H54 (cell line): ENCODE measurements around the gene SETDB2.

Experiments
- DNase-seq: peaks from one replicate; pipeline ENCODE4 v3.0.0; 2011; ENCODE audit warnings: low spot score, mixed read lengths; ENCODE audit not compliant: insufficient read length
- FAIRE-seq: peaks from 3 replicates; lab custom pipeline; 2011; peaks lifted over from hg19 to GRCh38; lab: Jason Lieb, UNC
- POLR2A ChIP-seq: IDR thresholded peaks from 2 replicates; pipeline ENCODE4 v1.6.1; 2011; ENCODE audit warnings: low read depth, mild to moderate bottlenecking, low read length

SETDB2 gene

GRCh38 chr13:49411353-49411752 lies 32.7 kb upstream of the SETDB2 start:
- FAIRE-seq (no peak), DNase-seq (no peak)
- no peak for TF ChIP-seq POLR2A

GRCh38 chr13:49412749-49413148 lies 31.3 kb upstream of the SETDB2 start:
- FAIRE-seq (no peak), DNase-seq (no peak)
- no peak for TF ChIP-seq POLR2A

GRCh38 chr13:49417161-49417560 lies 26.9 kb upstream of the SETDB2 start:
- TF ChIP-seq POLR2A: no peak
- DNase-seq (no peak), FAIRE-seq (no peak)

GRCh38 chr13:49418206-49418605 lies 25.9 kb upstream of the SETDB2 start:
- FAIRE-seq: no peak
- no peak for DNase-seq
- TF ChIP-seq POLR2A: no peak

- no peak for FAIRE-seq
- DNase-seq: no peak
- no peak for TF ChIP-seq POLR2A
Measured at GRCh38 chr13:49419276-49419675, 24.8 kb upstream of the SETDB2 start.

DNA sequence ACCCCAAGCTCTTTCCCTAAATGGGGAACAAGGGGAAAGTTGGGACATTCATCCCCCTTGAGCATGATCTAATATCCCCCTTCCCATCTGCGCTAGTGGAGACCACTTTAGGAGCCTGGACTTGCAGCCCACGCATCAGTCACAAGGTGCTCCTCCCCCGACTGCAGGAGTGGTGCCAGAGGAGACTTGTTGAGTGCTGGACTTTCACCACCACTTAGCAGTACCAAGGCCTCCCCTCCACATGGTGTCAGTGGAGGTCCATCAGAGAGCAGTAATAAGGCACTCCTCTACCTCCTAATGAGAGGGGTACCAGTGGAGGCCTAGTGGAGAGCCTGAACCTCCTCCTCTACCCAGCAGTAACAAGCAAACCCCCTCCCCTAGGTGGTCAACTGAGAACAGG lies 22.7 kb upstream of the SETDB2 start:
- DNase-seq (no peak), FAIRE-seq (no peak)
- no peak for TF ChIP-seq POLR2A

- FAIRE-seq: no peak
- TF ChIP-seq POLR2A: no peak
- no peak for DNase-seq
Measured at GRCh38 chr13:49424011-49424560, 20.0 kb upstream of the SETDB2 start.

- TF ChIP-seq POLR2A: no peak
- FAIRE-seq (no peak), DNase-seq (no peak)
Measured at GRCh38 chr13:49428041-49428763, 15.9 kb upstream of the SETDB2 start.

GRCh38 chr13:49429121-49429520 lies 15.0 kb upstream of the SETDB2 start:
- FAIRE-seq: no peak
- DNase-seq: no peak
- TF ChIP-seq POLR2A: no peak

- no peak for TF ChIP-seq POLR2A
- no peak for DNase-seq
- no peak for FAIRE-seq
Measured at GRCh38 chr13:49435992-49436391, 8.1 kb upstream of the SETDB2 start.

GRCh38 chr13:49436890-49437289 lies 7.2 kb upstream of the SETDB2 start:
- no peak for FAIRE-seq
- TF ChIP-seq POLR2A: no peak
- no peak for DNase-seq

DNA sequence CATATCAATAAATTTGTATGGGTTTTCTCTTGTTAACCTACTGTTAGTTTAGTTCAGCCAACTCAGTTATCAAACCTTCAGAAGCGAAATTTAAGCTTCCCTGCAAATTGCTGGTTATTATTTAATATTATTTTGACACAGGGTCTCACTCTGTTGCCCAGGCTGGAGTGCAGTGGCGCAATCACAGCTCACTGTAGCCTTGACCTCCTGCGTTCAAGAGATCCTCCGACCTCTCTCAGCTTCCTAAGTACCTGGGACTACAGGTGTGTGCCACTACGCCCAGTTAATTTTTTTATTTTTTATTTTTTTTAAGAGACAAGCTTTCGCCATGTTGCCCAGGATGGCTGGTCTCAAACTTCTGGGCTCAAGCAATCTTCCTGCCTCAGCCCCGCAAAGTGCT lies 6.4 kb upstream of the SETDB2 start:
- DNase-seq (no peak), FAIRE-seq (no peak)
- TF ChIP-seq POLR2A: no peak

- no peak for TF ChIP-seq POLR2A
- FAIRE-seq: no peak
- no peak for DNase-seq
Measured at GRCh38 chr13:49439609-49440008, 4.5 kb upstream of the SETDB2 start.

DNA sequence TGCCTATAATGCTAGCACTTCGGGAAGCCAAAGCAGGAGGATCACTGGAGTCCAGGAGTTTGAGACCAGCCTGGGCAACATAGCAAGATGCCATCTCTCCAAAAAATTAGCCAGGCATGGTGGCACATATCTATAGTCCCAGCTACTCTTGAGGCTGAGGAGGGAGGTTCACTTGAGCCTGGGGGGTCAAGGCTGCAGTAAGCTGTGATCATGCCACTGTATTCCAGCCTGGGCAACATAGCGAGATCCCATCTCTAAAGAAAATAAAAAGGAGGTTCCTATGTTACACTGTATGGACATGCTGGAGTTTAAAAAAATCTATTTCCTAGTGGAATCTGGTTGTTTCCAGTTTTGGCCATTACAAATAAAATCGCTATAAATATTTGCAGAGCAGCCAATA lies 2.8 kb upstream of the SETDB2 start:
- FAIRE-seq: no peak
- DNase-seq: no peak

DNA sequence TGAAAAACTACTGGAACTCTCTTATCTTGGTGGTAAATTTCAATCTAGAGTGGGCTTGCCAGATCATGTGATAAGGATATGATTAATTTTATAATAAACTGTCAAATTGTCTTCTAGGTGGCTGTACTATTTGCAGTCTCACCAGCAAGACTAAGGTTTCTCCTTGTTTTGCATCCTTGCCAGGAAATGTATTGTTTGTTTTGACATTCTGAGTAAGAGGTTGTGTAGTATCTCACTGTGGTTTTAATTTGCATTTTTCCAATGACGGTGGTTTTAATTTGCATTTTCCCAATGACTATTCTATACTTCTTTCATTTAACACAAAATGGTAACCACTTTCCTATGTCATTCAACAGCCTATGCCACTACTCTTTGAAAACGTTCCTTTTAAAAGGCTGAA lies 2.2 kb upstream of the SETDB2 start:
- FAIRE-seq (no peak), DNase-seq (no peak)
- no peak for TF ChIP-seq POLR2A

More for the DNA sequence above, 2.8 kb upstream of the SETDB2 start:
- TF ChIP-seq POLR2A: no peak

GRCh38 chr13:49443357-49443703 lies 744 bp upstream of the SETDB2 start:
- TF ChIP-seq POLR2A: no peak
- FAIRE-seq (no peak), DNase-seq (no peak)
